Kidney epithelial cell (primary cell): Measurements from ENCODE around the gene TACR2. TPM values are rescaled to one million over a fixed set of nuclear protein-coding genes. Genes with fewer than 3 reads are reported as not detected.

Experiments used
- DNase-seq: peaks from one replicate; pipeline ENCODE4 v3.0.0-alpha.2; 2010; ENCODE audit warnings: low read depth
- H3K27me3 ChIP-seq: 2 replicates; pipeline ENCODE4 v1.6.0; 2011; ENCODE audit warnings: low read length; ENCODE audit not compliant: control insufficient read depth, insufficient read depth
- H3K36me3 ChIP-seq: 2 replicates; pipeline ENCODE4 v1.5.1; 2011; ENCODE audit warnings: low read length; ENCODE audit not compliant: control insufficient read depth, insufficient read depth
- H3K4me3 ChIP-seq: 2 replicates; pipeline ENCODE4 v1.5.1; 2011; ENCODE audit warnings: low read depth, mild to moderate bottlenecking, control low read depth, low read length
- CTCF ChIP-seq: IDR thresholded peaks from 2 replicates; pipeline ENCODE4 v1.5.1; 2011; ENCODE audit warnings: mild to moderate bottlenecking, moderate library complexity, low read length, control low read depth, inconsistent platforms; ENCODE audit not compliant: insufficient read depth, poor library complexity, severe bottlenecking
- total RNA-seq: library from RNA; depleted of rRNA; stranded (reverse); fragments of >200 nt; gene quantifications from 2 replicates; pipeline ENCODE4 v1.2.3, GENCODE V29; 2015

TACR2 gene
- total RNA-seq, 1 donor from 2014 or later = not detected

GRCh38 chr10:69406816-69407580 lies 9.7 kb downstream of the TACR2 start:
- Histone ChIP-seq H3K36me3 (no peaks in the 10 kb centered on the region), H3K4me3 (no peak overlapping the region), H3K27me3 (no peaks in the 10 kb centered on the region)
- DNase-seq = no peak
- no peak for TF ChIP-seq CTCF

DNA sequence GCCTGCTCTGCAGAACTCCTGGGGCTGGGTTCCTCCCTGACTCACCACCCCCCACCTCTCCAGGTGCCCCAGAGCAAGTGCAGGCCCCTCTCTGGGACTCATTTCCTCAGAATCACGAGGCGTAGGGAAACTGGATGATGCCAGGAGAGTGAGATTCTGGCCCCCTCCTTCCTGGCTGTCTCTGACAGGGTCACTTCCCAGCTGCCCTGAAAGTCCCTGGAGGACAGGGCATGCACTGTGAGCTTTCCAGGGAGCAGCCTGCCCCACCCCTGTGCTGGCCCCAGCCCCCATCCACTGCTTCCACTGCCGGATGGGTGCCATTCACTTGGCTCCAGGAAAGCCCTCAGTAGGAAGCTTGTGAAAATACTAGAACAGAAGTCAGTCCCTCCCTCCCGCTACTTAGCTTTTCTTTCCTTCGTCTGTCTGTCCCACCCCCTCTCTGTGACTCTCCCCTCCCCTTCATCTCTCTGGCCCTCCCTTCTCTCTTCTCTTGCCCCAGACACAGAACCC lies 10.4 kb downstream of the TACR2 start:
- no peak for TF ChIP-seq CTCF
- no peaks in the 10 kb centered on the region for H3K36me3 ChIP-seq
- no peak for DNase-seq
- H3K27me3 ChIP-seq = no peaks in the 10 kb centered on the region
- no peak overlapping the region for H3K4me3 ChIP-seq

DNA sequence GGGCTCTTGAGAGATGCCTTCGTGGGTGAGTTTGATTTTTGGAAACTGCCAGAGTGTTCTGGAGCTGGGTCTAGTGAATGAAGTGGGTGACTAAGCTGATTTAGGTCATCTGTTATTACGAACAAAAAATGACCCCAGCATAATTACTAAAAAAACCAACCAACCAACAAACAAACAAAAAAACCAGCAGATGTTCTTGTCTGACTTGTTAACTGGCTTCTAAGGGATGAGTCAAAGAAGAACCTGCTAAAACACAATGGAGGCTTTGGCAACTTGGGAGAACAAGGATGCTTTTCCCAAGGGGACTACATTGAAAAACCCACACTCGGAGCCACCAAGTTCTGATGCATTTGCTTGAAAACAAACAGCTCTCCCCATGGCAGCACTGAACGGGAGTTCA lies 11.5 kb downstream of the TACR2 start:
- Histone ChIP-seq H3K4me3 (no peak overlapping the region), H3K27me3 (no peaks in the 10 kb centered on the region), H3K36me3 (no peaks in the 10 kb centered on the region)
- no peak for TF ChIP-seq CTCF
- no peak for DNase-seq

GRCh38 chr10:69404786-69405185 lies 11.9 kb downstream of the TACR2 start:
- no peak overlapping the region for H3K4me3 ChIP-seq
- no peak for DNase-seq
- no peaks in the 10 kb centered on the region for H3K27me3 ChIP-seq
- TF ChIP-seq CTCF = no peak
- H3K36me3 ChIP-seq = no peaks in the 10 kb centered on the region

- no peak for DNase-seq
- H3K27me3 ChIP-seq = no peaks in the 10 kb centered on the region
- no peak for TF ChIP-seq CTCF
- no peak overlapping the region for H3K4me3 ChIP-seq
- no peaks in the 10 kb centered on the region for H3K36me3 ChIP-seq
Observed at GRCh38 chr10:69403519-69403918, 13.2 kb downstream of the TACR2 start.

- DNase-seq = no peak
- TF ChIP-seq CTCF = no peak
- Histone ChIP-seq H3K4me3 (no peak overlapping the region), H3K36me3 (no peaks in the 10 kb centered on the region), H3K27me3 (no peaks in the 10 kb centered on the region)
Observed at GRCh38 chr10:69403066-69403465, 13.7 kb downstream of the TACR2 start.
